Measurements from ENCODE around the gene STX8. TPM values are rescaled to one million over a fixed set of nuclear protein-coding genes. Genes with fewer than 3 reads are reported as not detected.

The STX8 gene, protein sequence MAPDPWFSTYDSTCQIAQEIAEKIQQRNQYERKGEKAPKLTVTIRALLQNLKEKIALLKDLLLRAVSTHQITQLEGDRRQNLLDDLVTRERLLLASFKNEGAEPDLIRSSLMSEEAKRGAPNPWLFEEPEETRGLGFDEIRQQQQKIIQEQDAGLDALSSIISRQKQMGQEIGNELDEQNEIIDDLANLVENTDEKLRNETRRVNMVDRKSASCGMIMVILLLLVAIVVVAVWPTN
- 102 TPM for polyA plus RNA-seq (2012; ENCODE audit: insufficient read length, low read depth)

DNA sequence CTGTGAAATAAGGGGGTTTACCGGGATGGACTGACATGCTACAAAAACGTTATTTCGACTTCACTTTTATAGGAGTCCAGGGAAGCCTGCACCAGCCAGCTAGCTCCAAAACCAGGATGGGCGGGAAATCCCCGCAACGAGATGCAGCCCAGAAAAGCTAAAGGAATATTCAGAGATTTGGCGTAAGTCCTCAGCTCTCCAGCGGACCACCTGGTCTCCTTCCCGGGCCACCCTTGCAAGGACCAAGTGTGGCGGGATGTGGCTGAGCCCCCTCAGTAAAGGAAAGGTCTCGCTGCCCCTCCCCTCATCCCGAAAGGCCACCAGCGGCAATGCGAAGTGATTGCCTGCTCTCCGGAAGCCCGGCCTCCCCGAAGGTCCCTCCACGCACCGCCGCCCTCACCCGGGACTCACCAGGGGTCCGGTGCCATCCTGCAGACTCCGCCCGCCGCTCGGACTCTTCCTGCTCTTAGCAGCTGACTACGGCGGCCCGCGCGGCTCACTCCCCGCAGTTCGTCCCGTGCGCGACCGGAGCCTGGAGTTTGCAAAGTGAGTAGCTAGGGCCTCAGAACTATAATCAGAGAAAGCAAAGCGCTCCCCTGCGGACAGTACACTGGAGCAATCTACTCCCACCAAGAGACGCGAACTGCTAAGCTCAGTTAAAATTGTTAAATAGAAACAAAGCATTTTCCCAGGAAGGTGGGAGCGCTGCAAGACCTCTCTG, at the start of gene STX8:
TSS of gene STX8 (minus strand) at position 440 of the 721 bp plus-strand sequence. CDS start at position 428, 12 bp downstream.
- no peak for TF ChIP-seq TAF1 (IDR thresholded peaks at IDR 0.05; ENCODE audit: borderline replicate concordance, insufficient read depth, low read length)
- TF ChIP-seq, protein P1, sequence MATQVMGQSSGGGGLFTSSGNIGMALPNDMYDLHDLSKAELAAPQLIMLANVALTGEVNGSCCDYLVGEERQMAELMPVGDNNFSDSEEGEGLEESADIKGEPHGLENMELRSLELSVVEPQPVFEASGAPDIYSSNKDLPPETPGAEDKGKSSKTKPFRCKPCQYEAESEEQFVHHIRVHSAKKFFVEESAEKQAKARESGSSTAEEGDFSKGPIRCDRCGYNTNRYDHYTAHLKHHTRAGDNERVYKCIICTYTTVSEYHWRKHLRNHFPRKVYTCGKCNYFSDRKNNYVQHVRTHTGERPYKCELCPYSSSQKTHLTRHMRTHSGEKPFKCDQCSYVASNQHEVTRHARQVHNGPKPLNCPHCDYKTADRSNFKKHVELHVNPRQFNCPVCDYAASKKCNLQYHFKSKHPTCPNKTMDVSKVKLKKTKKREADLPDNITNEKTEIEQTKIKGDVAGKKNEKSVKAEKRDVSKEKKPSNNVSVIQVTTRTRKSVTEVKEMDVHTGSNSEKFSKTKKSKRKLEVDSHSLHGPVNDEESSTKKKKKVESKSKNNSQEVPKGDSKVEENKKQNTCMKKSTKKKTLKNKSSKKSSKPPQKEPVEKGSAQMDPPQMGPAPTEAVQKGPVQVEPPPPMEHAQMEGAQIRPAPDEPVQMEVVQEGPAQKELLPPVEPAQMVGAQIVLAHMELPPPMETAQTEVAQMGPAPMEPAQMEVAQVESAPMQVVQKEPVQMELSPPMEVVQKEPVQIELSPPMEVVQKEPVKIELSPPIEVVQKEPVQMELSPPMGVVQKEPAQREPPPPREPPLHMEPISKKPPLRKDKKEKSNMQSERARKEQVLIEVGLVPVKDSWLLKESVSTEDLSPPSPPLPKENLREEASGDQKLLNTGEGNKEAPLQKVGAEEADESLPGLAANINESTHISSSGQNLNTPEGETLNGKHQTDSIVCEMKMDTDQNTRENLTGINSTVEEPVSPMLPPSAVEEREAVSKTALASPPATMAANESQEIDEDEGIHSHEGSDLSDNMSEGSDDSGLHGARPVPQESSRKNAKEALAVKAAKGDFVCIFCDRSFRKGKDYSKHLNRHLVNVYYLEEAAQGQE (IDR thresholded peaks at IDR 0.05; ENCODE audit: insufficient read depth in 1 of 2, low read depth in 2 of 2, low read length in 2 of 2) = 0 out of 4 replicates have a peak, but pooled peaks of 1 of the 2 experiments have one; percentile 12
- peak; percentile 42; the same call in 1 of the 2 replicates for TF ChIP-seq POLR2AphosphoS5 (IDR thresholded peaks at IDR 0.05; ENCODE audit: low read depth, low read length)
- peak; percentile 93; the same call in 1 of the 2 replicates for TF ChIP-seq SIN3A (IDR thresholded peaks at IDR 0.05; ENCODE audit: borderline replicate concordance, insufficient read depth, low read length)

DNA sequence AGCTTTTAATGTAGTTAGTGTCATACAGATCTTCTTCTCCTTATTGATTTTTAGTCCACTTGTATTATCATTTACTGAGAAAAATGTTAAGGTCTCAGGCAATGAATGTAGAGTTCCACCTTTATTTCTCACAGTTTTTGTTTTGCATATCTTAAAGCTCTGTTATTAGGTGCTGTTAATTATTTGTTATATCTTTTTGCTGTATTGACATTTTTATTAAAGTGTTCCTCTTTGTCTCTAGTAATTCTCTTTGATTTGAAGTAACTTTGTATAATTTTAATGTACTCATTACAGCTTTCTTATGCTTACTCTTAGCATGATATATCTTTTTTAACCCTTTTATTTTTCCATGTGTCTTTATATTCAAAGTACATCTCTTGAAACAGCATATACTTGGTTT, 47.3 kb upstream of the STX8 start:
- TF ChIP-seq POLR2AphosphoS5 (IDR thresholded peaks at IDR 0.05; ENCODE audit: low read depth, low read length) (no peak), SIN3A (IDR thresholded peaks at IDR 0.05; ENCODE audit: borderline replicate concordance, insufficient read depth, low read length) (no peak), FOXP2 (optimal IDR thresholded peaks at IDR 0.05; ENCODE audit: borderline replicate concordance, extremely low read depth, extremely low read length, insufficient read depth) (no peak), TAF1 (IDR thresholded peaks at IDR 0.05; ENCODE audit: borderline replicate concordance, insufficient read depth, low read length) (no peak)
- TF ChIP-seq, protein P1 (IDR thresholded peaks at IDR 0.05; ENCODE audit: insufficient read depth in 1 of 2, low read depth in 2 of 2, low read length in 2 of 2) = no peak

DNA sequence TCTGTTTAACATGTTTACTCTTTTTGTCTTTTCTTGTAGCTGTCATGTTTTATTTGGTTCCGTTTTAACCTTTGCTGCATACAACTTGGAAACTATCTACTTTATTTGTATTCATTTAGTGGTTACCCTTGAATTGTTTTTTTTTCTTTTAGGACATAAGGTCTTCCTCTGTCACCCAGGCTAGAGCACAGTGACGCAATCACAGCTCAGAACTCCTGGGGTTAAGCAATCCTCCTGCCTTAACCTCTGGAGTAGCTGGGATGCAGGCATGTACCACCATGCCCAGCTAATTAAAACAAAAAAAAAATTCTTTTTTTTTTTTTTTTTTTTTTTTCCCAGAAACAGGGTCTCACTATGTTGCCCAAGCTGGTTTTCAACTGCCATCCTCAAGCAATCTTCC, 39.9 kb upstream of the STX8 start:
- TF ChIP-seq SIN3A (IDR thresholded peaks at IDR 0.05; ENCODE audit: borderline replicate concordance, insufficient read depth, low read length) (no peak), TAF1 (IDR thresholded peaks at IDR 0.05; ENCODE audit: borderline replicate concordance, insufficient read depth, low read length) (no peak), POLR2AphosphoS5 (IDR thresholded peaks at IDR 0.05; ENCODE audit: low read depth, low read length) (no peak), FOXP2 (optimal IDR thresholded peaks at IDR 0.05; ENCODE audit: borderline replicate concordance, extremely low read depth, extremely low read length, insufficient read depth) (no peak)
- TF ChIP-seq, protein P1 (IDR thresholded peaks at IDR 0.05; ENCODE audit: insufficient read depth in 1 of 2, low read depth in 2 of 2, low read length in 2 of 2) = no peak

DNA sequence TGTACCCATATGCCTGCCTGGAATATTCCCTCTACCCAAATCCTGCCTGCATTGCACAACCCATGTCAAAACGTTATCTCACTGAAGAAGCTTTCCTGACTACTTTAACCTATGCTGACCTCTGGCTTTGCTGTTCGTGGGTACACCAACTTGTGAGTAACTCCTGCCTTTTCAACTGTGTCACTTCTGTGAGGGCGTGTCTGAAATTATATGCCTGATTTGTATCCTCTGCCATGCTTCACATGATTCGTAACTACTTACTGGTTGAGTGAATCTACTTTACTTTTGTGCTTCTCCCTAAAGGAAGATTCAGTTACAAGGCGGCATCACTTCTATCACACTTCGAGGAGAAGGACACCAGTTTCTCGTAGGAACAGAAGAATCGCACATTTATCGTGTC, 36.4 kb upstream of the STX8 start:
- TF ChIP-seq, protein P1 (IDR thresholded peaks at IDR 0.05; ENCODE audit: insufficient read depth in 1 of 2, low read depth in 2 of 2, low read length in 2 of 2) = no peak
- TF ChIP-seq FOXP2 (optimal IDR thresholded peaks at IDR 0.05; ENCODE audit: borderline replicate concordance, extremely low read depth, extremely low read length, insufficient read depth) = no peak
- no peak for TF ChIP-seq SIN3A (IDR thresholded peaks at IDR 0.05; ENCODE audit: borderline replicate concordance, insufficient read depth, low read length)
- no peak for TF ChIP-seq POLR2AphosphoS5 (IDR thresholded peaks at IDR 0.05; ENCODE audit: low read depth, low read length)
- TF ChIP-seq TAF1 (IDR thresholded peaks at IDR 0.05; ENCODE audit: borderline replicate concordance, insufficient read depth, low read length) = no peak
